DMS153 (cell line): ENCODE measurements around the gene CREB3L1.
"Not testable (repeated sequence)": the region's sequence is repeated elsewhere in the genome, so short reads cannot be mapped to it uniquely, and the experiment has no call there.

Experiments used
- DNase-seq: peaks from one replicate; lab custom pipeline; 2025; lab: John Stamatoyannopoulos, UW

Gene CREB3L1

GRCh38 chr11:46295312-46296058 lies 18.0 kb downstream of the CREB3L1 start:
- no peak for DNase-seq

GRCh38 chr11:46296059-46296527 lies 18.6 kb downstream of the CREB3L1 start:
- no peak for DNase-seq

DNA sequence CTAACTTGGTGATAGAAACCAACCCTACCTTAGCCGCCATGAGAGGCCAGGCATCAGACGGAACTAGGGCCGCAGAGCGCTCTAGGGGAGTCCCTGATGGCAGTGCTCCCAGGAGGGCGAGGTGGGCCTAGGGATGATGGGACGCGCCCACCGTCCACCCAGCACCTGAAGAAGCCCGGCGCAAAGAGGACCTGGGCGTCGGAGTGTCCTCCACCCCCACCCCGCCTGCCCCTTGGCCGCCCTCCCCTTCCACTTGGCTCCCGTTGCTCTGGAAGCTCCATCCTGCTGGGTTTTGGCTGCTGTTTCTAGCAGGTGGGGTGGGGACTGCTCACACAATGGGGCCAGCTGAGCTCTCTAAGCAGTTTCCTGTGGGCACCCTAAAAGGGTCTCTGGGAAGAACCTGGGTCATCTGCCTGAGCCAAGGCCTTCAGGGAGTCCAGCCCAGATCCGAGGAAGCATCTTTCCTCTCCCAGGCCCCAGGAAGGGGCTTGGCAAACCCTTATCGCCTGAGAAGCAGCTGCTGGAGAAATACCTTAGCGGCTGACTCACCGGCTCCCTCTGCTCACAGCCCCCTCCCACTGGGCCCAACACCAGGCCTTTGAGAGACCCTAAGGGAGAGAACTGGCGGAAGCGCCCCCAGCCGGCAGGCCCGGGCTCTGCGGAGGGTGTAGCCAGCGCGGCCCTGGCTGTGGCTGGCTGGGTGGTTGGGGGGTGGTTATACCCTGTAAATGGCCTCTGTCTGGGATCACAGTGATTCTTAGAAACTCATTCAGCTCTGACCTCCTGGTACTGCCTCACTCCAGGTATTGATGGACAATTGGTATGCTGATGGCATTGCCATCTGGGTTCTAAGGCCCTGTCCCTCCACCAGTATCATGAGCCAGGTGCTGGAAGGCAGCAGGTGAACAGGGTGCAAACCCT lies 19.3 kb downstream of the CREB3L1 start:
- no peak for DNase-seq

GRCh38 chr11:46298699-46299433 lies 21.4 kb downstream of the CREB3L1 start:
- DNase-seq: no peak

GRCh38 chr11:46299451-46299961 lies 22.0 kb downstream of the CREB3L1 start:
- no peak for DNase-seq

- DNase-seq: no peak
Observed at GRCh38 chr11:46300270-46300669, 22.8 kb downstream of the CREB3L1 start.

DNA sequence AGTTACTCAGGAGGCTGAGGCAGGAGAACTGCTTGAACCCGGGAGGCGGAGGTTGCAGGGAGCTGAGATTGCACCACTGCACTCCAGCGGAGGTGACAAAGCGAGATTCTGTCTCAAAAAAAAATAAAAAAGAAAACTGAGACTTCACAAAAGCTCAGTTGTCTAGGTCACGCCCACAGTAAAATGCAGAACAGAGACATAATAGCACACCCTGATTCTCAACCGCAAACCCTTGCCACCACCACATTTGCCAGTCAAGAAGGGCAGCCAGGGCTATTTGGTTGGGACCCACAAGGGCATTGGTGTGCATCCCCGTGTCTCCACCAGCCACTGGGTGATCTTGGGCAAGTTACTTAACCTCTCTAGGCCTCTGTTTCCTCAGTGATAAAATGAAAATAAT lies 25.4 kb downstream of the CREB3L1 start:
- DNase-seq: no peak

GRCh38 chr11:46304036-46304435 lies 26.6 kb downstream of the CREB3L1 start:
- DNase-seq: not testable (repeated sequence)

GRCh38 chr11:46304605-46305179 lies 27.2 kb downstream of the CREB3L1 start:
- no peak for DNase-seq

- no peak for DNase-seq
Observed at GRCh38 chr11:46305295-46305694, 27.8 kb downstream of the CREB3L1 start.

DNA sequence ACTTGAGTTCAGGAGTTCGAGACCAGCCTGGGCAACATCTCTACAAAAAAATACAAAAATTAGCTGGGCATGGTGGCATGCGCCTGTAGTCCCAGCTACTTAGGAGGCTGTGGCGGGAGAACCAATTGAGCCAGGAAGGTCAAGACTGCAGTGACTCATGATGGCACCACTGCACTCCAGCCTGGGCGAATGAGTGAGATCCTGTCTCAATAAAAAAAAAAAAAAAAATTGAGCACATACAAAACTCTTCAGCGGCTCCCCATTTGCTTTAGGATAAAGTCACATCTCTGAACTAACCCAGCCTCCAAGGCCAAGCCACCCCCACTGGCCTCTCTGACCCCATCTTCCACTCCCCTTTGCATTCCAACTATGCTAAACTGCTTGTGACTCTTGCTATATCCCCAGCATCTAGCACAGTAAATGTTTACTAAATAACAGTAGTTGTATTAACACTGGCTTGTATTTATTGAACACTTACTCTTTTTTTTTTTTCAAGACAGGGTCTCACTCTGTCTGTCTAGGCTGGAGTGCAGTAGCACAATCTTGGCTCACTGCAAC lies 28.9 kb downstream of the CREB3L1 start:
- no peak for DNase-seq

DNA sequence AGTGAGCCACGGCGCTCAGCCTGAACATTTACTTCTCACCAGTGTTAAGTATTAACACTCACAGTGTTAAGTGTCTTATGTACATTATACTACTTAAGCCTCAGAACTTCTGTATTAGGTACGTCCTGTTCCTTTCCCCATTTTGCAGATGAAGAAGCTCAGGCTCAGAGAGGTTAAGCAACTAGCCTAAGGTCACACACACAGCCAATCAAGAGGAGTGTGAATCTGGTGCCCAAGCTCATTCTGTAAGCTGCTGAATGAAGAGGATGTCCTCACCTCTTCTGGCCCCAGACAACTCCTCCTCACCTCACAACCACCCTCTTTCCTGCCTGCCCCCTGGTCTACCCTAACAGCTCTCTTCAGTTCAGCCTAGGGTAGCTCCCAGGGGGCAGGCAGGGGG lies 29.9 kb downstream of the CREB3L1 start:
- no peak for DNase-seq

- no peak for DNase-seq
Observed at GRCh38 chr11:46307785-46308341, 30.4 kb downstream of the CREB3L1 start.

- DNase-seq: peak; percentile 25
Observed at GRCh38 chr11:46308631-46309419, 31.4 kb downstream of the CREB3L1 start.

DNA sequence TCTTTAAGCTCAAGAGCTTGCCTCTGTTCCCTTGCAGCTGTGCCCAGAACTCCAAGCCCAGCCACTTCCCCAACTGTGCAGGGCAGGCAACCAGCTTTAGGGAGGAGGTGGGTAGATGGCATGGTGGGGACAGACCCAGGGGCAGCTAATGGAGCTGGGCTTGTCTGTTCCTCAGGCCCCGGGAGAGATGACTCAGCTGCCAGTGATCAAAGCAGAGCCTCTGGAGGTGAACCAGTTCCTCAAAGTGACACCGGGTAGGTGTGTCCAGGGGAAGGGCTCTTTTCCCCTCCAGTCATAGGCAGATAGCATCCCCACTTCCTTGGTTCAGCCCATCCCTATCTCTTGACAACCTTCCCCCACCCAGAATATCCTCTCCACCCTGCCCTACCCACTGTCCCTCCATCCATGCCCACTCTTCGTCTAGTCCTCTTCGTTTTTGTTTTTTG lies 32.4 kb downstream of the CREB3L1 start:
- no peak for DNase-seq

DNA sequence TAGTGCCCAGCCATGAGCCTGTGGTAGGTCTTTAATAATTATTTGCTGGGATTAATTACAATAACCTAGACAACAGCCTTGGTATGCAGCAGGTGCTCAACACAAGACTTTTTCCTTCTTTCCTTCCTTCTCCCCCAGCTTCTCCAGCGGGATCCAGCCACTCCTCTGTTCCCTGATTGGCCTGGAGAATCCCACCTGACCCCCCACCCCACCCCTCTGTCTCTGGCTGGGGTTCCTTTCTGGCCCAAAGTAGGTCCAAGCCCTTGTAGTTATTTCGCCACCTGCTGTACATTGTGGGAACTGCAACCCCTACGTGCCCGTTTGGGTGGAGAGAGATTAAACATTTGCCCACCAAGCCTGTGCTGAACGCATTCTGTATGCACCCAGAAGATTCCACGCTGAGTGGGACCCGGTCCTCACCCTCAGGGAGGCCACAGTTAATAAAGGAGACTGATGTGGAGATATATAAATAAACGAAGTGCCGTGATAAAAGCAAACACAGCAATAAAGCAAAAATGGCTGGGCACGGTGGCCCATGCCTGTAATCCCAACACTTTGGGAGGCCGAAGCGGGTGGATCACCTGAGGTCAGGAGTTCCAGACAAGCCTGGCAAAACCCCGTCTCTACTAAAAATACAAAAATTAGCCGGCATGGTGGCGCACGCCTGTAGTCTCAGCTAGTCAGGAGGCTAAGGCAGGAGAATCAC lies 37.7 kb downstream of the CREB3L1 start:
- DNase-seq: no peak

DNA sequence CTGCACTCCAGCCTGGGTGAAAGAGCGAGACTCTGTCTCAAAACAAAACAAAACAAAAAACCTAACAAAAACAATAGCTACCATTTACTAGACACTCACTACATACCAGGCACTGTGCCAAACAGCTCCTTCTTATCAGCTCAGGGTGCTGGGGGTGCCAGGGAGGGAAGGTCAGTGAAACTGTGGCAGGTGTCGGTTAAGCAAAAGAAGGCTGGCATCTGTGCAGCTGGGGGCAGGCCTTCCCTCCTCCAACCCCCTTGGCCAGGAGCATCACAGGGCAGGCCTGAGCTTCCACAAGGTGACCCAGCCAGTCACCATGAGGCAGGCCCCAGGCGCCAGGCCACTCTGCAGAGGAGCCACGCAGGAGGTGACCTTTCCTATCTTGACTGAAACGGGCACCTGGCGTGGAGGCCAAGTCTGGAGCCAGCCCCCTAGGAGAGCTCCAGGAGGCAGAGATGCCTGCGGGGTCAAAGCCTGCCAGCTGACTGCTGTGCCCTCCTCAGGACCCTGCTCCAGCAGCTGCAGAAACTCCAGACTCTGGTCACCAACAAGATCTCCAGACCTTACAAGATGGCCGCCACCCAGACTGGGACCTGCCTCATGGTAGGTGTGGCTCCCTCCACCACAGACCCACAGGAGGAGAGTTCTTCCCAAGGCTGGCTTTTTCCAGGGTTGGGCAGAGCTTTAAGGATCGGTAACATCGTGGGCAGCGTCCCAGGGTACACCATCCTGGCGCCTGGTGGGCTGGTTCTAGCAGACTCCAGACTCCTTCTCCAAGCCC lies 38.5 kb downstream of the CREB3L1 start:
- no peak for DNase-seq

GRCh38 chr11:46319074-46319453 lies 41.6 kb downstream of the CREB3L1 start:
- DNase-seq: no peak

- no peak for DNase-seq
Observed at GRCh38 chr11:46321757-46322156, 44.3 kb downstream of the CREB3L1 start.
